ENCODE data around the gene STK39. TPM values are rescaled to one million over a fixed set of nuclear protein-coding genes. Genes with fewer than 3 reads are reported as not detected.

The STK39 gene
- total RNA-seq, 1 donor from 2014 or later: 33.4 TPM

GRCh38 chr2:168210895-168211570, 36.4 kb downstream of the STK39 start:
- intact Hi-C loops (cut with micrococcal nuclease): loop anchor here (1.0 kb wide), 2 partner anchors 16 to 33 kb away; no protein-coding TSS in a partner anchor

GRCh38 chr2:168210216-168210894, 37.0 kb downstream of the STK39 start:
- intact Hi-C loops (cut with micrococcal nuclease): no loop called here

GRCh38 chr2:168208652-168209051, 38.7 kb downstream of the STK39 start:
- intact Hi-C loops (cut with micrococcal nuclease): no loop called here

GRCh38 chr2:168207851-168208250, 39.5 kb downstream of the STK39 start:
- intact Hi-C loops (cut with micrococcal nuclease): no loop called here

GRCh38 chr2:168203762-168204693, 43.4 kb downstream of the STK39 start:
- intact Hi-C loops (cut with micrococcal nuclease): no loop called here

- intact Hi-C loops (cut with micrococcal nuclease): no loop called here
Observed at GRCh38 chr2:168201584-168202116, 45.7 kb downstream of the STK39 start.

- intact Hi-C loops (cut with micrococcal nuclease): no loop called here
Observed at GRCh38 chr2:168200930-168201583, 46.3 kb downstream of the STK39 start.

- intact Hi-C loops (cut with micrococcal nuclease): no loop called here
Observed at GRCh38 chr2:168198476-168199207, 48.8 kb downstream of the STK39 start.

GRCh38 chr2:168196764-168197180, 50.6 kb downstream of the STK39 start:
- intact Hi-C loops (cut with micrococcal nuclease): no loop called here

GRCh38 chr2:168194784-168195522, 52.4 kb downstream of the STK39 start:
- intact Hi-C loops (cut with micrococcal nuclease): loop anchor here (1.0 to 5.0 kb wide), 3 partner anchors 16 to 262 kb away; partner anchors contain the start of gene CERS6

- intact Hi-C loops (cut with micrococcal nuclease): loop anchor here (1.0 to 5.0 kb wide), 3 partner anchors 8 to 264 kb away; partner anchors contain the start of gene CERS6
Observed at GRCh38 chr2:168192839-168193616, 54.4 kb downstream of the STK39 start.

- intact Hi-C loops (cut with micrococcal nuclease): loop anchor here (5.0 kb wide), 1 partner anchor 265 kb away; the partner anchor contains the start of gene CERS6
Observed at GRCh38 chr2:168191955-168192785, 55.2 kb downstream of the STK39 start.

GRCh38 chr2:168190590-168191336, 56.6 kb downstream of the STK39 start:
- intact Hi-C loops (cut with micrococcal nuclease): loop anchor here (5.0 kb wide), 1 partner anchor 267 kb away; the partner anchor contains the start of gene CERS6

GRCh38 chr2:168189835-168190569, 57.4 kb downstream of the STK39 start:
- intact Hi-C loops (cut with micrococcal nuclease): loop anchor here (5.0 kb wide), 1 partner anchor 267 kb away; the partner anchor contains the start of gene CERS6

GRCh38 chr2:168188002-168188401, 59.4 kb downstream of the STK39 start:
- intact Hi-C loops (cut with micrococcal nuclease): no loop called here

GRCh38 chr2:168186452-168186851, 60.9 kb downstream of the STK39 start:
- intact Hi-C loops (cut with micrococcal nuclease): no loop called here

All from T-helper 1 cell treated with Interleukin-12 subunit alpha and Interleukin-12 subunit beta and Interleukin-4 antibody, amounts not matched to agents 30 ng/mL and 1 ng/mL, for 36 hours (primary cell).